ENCODE data around the gene SMCO1. TPM values are rescaled to one million over a fixed set of nuclear protein-coding genes. Genes with fewer than 3 reads are reported as not detected.
A peak's percentile ranks its signal among the peaks of the same experiment; 100 is the strongest.

The SMCO1 gene, protein sequence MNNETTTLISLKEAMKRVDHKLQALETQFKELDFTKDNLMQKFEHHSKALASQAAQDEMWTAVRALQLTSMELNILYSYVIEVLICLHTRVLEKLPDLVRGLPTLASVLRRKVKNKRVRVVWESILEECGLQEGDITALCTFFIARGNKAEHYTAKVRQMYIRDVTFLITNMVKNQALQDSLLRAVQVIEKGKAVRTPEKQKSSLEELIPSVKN
- 1 to 10 TPM in 3 of 4 donors, under 1 TPM in 1; 0.46 to 2.2 (median 1.5) TPM for total RNA-seq

DNA sequence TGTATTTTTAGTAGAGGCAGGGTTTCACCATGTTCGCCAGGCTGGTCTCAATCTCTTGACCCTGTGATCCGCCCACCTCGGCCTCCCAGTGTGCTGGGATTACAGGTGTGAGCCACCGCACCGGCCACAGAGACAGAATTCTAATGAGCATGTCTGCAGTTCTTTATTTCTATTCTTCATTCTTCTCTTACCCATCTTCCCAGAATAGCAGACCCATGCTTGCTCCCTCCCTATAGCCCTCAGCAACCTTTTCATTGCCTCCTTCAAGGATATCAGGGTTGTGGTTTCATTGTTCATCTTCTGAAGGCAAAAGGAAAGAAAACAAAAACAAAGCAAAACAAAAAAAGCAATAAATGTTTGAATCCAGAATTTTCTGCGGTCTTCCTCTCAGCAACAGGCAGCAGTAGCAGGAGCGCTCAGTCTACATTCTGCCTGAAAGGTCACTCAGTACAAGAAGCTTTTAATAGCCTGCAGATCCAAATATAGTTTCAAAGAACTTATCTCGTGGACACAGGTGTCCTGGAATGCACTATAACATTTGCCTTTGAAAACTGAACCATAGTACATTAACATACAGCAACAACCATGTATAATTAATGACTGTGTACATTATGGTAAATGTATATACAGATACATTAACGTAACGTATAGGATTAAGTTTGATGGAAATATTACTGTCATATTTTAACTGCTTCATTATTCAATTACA lies at the start of gene SMCO1:
SMCO1 (minus strand) TSS at position 434 of the 709 bp plus-strand sequence; CDS start at position 297, 137 bp downstream.
- in situ Hi-C loops (cut with MboI; ENCODE audit: low sequenced_read_pairs in 4 of 4): loop anchor here in 1 of 4 donors (25.0 kb wide), 1 partner anchor 428 kb away; the partner anchor contains the start of gene TFRC
- intact Hi-C loops (cut with DNase I; ENCODE audit: low total_unique reads): loop anchor here (5.0 kb wide), 1 partner anchor 83 kb away; the partner anchor contains the start of gene UBXN7

DNA sequence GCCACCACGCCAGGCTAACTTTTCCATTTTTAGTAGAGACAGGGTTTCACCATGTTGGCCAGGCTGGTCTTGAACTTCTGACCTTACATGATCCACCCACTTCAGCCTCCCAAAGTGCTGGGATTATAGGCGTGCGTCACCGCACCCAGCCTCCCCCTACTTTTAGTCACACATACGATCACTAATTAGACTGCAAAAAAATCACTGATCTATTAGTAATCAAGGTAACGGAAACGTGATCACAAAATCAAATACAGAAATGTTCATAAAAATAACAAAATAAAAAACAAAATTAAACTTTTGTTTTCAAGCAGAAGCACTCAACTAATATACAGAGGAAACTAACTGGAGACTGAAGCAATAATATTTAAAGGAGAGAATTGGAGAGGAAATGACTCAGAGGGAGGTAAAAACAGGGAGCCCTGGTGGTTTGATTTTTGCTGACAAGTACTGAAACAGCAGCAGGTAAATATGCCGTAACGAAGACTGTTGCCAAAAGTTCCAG lies 48.6 kb upstream of the SMCO1 start:
- Histone ChIP-seq H3K9me3 (no peaks in the 10 kb centered on the region), H3K36me3 (peaks cover 0 to 13% of the 10 kb centered on the region in 2 donors), H3K4me1 (peaks cover 7% of the 10 kb centered on the region in 2 donors), H3K27me3 (no peaks in the 10 kb centered on the region), H3K4me3 (no peak overlapping the region), H3K27ac (no peak overlapping the region)
- no peak for TF ChIP-seq POLR2A (IDR thresholded peaks at IDR 0.05)
- TF ChIP-seq, protein P1, sequence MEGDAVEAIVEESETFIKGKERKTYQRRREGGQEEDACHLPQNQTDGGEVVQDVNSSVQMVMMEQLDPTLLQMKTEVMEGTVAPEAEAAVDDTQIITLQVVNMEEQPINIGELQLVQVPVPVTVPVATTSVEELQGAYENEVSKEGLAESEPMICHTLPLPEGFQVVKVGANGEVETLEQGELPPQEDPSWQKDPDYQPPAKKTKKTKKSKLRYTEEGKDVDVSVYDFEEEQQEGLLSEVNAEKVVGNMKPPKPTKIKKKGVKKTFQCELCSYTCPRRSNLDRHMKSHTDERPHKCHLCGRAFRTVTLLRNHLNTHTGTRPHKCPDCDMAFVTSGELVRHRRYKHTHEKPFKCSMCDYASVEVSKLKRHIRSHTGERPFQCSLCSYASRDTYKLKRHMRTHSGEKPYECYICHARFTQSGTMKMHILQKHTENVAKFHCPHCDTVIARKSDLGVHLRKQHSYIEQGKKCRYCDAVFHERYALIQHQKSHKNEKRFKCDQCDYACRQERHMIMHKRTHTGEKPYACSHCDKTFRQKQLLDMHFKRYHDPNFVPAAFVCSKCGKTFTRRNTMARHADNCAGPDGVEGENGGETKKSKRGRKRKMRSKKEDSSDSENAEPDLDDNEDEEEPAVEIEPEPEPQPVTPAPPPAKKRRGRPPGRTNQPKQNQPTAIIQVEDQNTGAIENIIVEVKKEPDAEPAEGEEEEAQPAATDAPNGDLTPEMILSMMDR (IDR thresholded peaks at IDR 0.05 in 4 of 5, conservative IDR thresholded peaks at IDR 0.05 in 1 of 5): no peak
- in situ Hi-C loops (cut with MboI; ENCODE audit: low sequenced_read_pairs in 4 of 4): loop anchor here in 1 of 4 donors (25.0 kb wide), 1 partner anchor 374 kb away; the partner anchor contains the start of gene NCBP2
- ATAC-seq (no peak), DNase-seq (no peak)
- intact Hi-C loops (cut with DNase I; ENCODE audit: low total_unique reads): loop anchor here (5.0 kb wide), 1 partner anchor 799 kb away; no protein-coding TSS in a partner anchor

More for the DNA sequence above, at the start of gene SMCO1:
- Histone ChIP-seq H3K27me3 (no peaks in the 10 kb centered on the region), H3K9me3 (peaks cover 0 to 7% (median 3%) of the 10 kb centered on the region in 3 donors), H3K27ac (peak within 1 kb of the TSS; percentile 73 to 85 (median 83)), H3K4me3 (peak within 1 kb of the TSS in 3 of 4 donors; percentile 4 to 21 (median 11)), H3K4me1 (peaks cover 20 to 26% of the 10 kb centered on the region in 2 donors), H3K36me3 (no peaks in the 10 kb centered on the region)
- TF ChIP-seq POLR2A (IDR thresholded peaks at IDR 0.05): no peak
- TF ChIP-seq, protein P1 (IDR thresholded peaks at IDR 0.05 in 4 of 5, conservative IDR thresholded peaks at IDR 0.05 in 1 of 5): no peak
- DNase-seq: peak; percentile 16 to 36
- peak; percentile 98 to 100 for ATAC-seq

DNA sequence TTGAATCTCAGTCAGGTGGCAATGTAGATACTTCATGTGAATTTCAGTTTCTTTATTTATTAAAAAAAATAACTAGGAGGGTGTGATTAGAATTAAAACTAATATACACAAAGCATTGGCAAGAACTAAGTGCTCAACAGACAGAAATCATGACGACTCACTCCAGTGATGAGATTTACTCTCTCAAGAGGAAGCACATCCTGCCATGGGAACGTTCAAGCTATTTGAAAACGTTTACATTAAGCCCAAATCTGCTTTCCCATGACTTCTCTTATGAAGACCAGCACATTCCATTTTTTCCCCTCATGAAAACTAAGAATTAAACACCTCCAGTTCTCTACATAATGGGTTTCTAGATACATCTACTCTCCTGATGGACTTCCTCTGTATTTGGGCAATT lies 44.7 kb upstream of the SMCO1 start:
- no peak overlapping the region for H3K27ac ChIP-seq
- in situ Hi-C loops (cut with MboI; ENCODE audit: low sequenced_read_pairs in 4 of 4) (loop anchor here in 1 of 4 donors (25.0 kb wide), 1 partner anchor 377 kb away; the partner anchor contains the start of gene NCBP2), intact Hi-C loops (cut with DNase I; ENCODE audit: low total_unique reads) (loop anchor here (5.0 to 10.0 kb wide), 2 partner anchors 305 to 802 kb away; partner anchors contain the start of gene SENP5)
- H3K36me3 ChIP-seq: peaks cover 0 to 17% of the 10 kb centered on the region in 2 donors
- H3K4me3 ChIP-seq: no peak overlapping the region
- no peaks in the 10 kb centered on the region for H3K9me3 ChIP-seq
- DNase-seq: no peak
- H3K4me1 ChIP-seq: no peaks in the 10 kb centered on the region
- ATAC-seq: no peak
- TF ChIP-seq, protein P1 (IDR thresholded peaks at IDR 0.05 in 4 of 5, conservative IDR thresholded peaks at IDR 0.05 in 1 of 5): no peak
- TF ChIP-seq POLR2A (IDR thresholded peaks at IDR 0.05): no peak
- no peaks in the 10 kb centered on the region for H3K27me3 ChIP-seq

DNA sequence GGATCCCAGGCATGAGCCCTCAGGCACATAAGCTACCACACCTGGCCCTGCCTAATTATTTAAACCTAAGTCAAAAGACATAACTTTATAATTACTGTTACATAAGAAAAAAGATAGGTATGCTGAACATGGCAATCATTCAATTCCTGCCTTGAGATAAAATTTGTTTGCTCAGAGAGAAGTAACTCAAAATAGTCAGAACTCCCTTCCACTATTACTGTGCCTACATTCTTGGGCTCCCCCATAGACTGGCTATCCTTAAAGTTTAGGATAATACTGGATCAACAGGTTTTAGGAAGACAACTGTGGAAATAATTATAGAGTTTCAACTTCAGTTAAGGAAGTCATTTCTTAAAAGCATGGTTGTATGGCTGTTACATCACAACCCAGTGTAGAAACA lies 43.3 kb upstream of the SMCO1 start:
- Histone ChIP-seq H3K27me3 (no peaks in the 10 kb centered on the region), H3K4me3 (no peak overlapping the region), H3K4me1 (peaks cover 8 to 9% of the 10 kb centered on the region in 2 donors), H3K27ac (no peak overlapping the region), H3K9me3 (no peaks in the 10 kb centered on the region), H3K36me3 (peaks cover 0 to 17% of the 10 kb centered on the region in 2 donors)
- ATAC-seq (no peak), DNase-seq (no peak)
- TF ChIP-seq, protein P1 (IDR thresholded peaks at IDR 0.05 in 4 of 5, conservative IDR thresholded peaks at IDR 0.05 in 1 of 5): no peak
- no peak for TF ChIP-seq POLR2A (IDR thresholded peaks at IDR 0.05)
- intact Hi-C loops (cut with DNase I; ENCODE audit: low total_unique reads): loop anchor here (10.0 kb wide), 1 partner anchor 306 kb away; the partner anchor contains the start of gene SENP5
- in situ Hi-C loops (cut with MboI; ENCODE audit: low sequenced_read_pairs in 4 of 4): loop anchor here in 1 of 4 donors (25.0 kb wide), 1 partner anchor 379 kb away; the partner anchor contains the start of gene NCBP2
